CD4-positive, alpha-beta T cell treated with Interferon alpha-2 for 1 hour (primary cell): Measurements from ENCODE around the gene PMIS2.

Experiments
- DNase-seq, 2 donors: peaks; one replicate each; pipeline ENCODE4 v3.0.0-alpha.2; 2020 to 2022

The PMIS2 gene

DNA sequence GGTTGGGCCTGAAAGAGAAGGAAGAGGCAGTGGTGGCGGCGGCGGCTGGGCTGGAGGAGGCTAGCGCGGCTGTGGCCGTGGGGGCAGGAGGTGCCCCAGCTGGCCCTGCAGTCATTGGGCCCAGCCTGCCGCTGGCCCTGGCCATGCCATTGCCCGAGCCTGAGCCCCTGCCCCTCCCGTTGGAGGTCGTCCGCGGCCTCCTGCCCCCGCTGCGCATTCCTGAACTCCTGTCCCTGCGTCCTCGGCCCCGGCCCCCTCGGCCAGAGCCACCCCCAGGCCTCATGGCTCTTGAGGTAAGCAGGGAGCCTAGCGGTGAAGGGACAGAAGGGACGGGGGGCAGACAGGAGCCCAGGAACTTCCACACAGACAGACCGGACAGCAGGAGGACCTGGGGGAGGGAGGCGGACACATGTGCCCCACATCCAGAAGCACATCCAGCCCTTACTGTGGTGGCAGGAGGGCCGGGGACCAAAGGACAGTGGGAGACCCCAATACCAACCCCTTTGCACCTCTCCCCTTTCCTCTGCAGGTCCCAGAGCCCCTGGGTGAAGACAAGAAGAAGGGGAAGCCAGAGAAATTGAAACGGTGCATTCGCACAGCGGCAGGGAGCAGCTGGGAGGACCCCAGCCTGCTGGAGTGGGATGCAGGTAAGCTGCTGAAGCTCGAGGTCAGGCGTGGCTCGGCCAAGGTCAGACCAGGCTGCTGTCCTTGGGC is 47.9 kb downstream of the PMIS2 start:
- no peak for DNase-seq

- no peak for DNase-seq
Measured at GRCh38 chr19:35636651-35637050, 50.7 kb downstream of the PMIS2 start.
